Measurements from ENCODE around the gene LY6G6F.

DNA sequence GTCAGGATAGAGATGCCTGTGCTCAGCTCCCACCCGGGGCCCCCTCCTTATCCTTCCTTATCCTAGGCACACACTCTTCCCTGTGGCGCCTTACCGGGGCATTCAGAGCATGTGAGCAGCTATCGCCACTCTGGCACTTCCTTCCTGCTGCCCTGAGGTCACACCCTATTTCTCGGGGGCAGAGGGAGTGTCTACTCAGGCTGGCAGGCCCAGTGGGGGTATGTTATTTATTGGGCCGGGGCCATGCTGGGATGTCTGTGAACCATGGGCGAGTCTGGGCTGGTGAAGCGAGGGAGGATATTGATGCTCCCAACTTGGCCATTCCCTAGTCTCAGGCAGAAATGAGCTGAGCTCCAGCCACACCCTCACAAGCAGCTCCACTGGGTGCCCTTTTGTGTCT lies 4.6 kb downstream of the LY6G6F start:
- TF ChIP-seq, protein P1, sequence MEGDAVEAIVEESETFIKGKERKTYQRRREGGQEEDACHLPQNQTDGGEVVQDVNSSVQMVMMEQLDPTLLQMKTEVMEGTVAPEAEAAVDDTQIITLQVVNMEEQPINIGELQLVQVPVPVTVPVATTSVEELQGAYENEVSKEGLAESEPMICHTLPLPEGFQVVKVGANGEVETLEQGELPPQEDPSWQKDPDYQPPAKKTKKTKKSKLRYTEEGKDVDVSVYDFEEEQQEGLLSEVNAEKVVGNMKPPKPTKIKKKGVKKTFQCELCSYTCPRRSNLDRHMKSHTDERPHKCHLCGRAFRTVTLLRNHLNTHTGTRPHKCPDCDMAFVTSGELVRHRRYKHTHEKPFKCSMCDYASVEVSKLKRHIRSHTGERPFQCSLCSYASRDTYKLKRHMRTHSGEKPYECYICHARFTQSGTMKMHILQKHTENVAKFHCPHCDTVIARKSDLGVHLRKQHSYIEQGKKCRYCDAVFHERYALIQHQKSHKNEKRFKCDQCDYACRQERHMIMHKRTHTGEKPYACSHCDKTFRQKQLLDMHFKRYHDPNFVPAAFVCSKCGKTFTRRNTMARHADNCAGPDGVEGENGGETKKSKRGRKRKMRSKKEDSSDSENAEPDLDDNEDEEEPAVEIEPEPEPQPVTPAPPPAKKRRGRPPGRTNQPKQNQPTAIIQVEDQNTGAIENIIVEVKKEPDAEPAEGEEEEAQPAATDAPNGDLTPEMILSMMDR (IDR thresholded peaks at IDR 0.05): no peak
- TF ChIP-seq EP300 (IDR thresholded peaks at IDR 0.05): no peak
- no peak for TF ChIP-seq POLR2A (IDR thresholded peaks at IDR 0.05)
